ENCODE measurements around the gene HIP1R.

DNA sequence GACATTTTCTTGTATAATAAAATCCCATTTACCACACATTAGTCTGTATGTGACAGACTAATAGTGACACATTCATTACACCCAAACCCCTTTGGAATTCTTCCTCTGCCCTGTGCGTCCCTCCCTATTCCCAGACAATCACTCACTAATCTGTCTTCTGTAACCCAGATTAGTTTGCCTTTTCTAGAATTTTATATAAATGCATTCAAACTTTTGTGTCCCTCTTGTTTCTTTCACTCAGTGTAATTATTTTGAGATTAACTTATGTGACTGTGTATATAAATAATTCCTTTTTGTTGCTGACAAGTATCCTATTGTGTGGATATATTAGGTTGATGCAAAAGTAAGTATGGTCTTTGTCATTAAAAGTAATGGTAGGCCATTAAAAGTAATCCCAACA, 27.6 kb upstream of the HIP1R start:
- no peak for TF ChIP-seq POLR2AphosphoS5 (IDR thresholded peaks at IDR 0.05; ENCODE audit: low read depth, low read length)
- no peak for TF ChIP-seq CTCF (IDR thresholded peaks at IDR 0.05; ENCODE audit: control extremely low read depth in 1 of 3, insufficient read depth in 1 of 3, low read depth in 1 of 3, low read length in 3 of 3)
- TF ChIP-seq, protein P1, sequence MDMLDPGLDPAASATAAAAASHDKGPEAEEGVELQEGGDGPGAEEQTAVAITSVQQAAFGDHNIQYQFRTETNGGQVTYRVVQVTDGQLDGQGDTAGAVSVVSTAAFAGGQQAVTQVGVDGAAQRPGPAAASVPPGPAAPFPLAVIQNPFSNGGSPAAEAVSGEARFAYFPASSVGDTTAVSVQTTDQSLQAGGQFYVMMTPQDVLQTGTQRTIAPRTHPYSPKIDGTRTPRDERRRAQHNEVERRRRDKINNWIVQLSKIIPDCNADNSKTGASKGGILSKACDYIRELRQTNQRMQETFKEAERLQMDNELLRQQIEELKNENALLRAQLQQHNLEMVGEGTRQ (IDR thresholded peaks at IDR 0.05; ENCODE audit: low read length), result no peak
